Trophoblast cell (in vitro differentiated cells and primary cell): ENCODE measurements around the gene ENO1.

ENCODE experiments used
- DNase-seq, 2 donors: peaks; one replicate each; pipeline ENCODE4 v3.0.0-alpha.2; 2016
- H2AFZ ChIP-seq: 2 replicates; pipeline ENCODE4 v1.6.1; 2013; ENCODE audit warnings: low read length, moderate library complexity, mild to moderate bottlenecking; ENCODE audit not compliant: insufficient read depth, poor library complexity
- H2AK5ac ChIP-seq: 2 replicates; pipeline ENCODE4 v1.6.1; 2013; ENCODE audit warnings: mild to moderate bottlenecking, low read length
- H2BK120ac ChIP-seq: 2 replicates; pipeline ENCODE4 v1.6.1; 2013; ENCODE audit warnings: low read length, mild to moderate bottlenecking, moderate library complexity; ENCODE audit not compliant: insufficient read depth, poor library complexity
- H2BK12ac ChIP-seq: 2 replicates; pipeline ENCODE4 v1.6.1; 2013; ENCODE audit warnings: mild to moderate bottlenecking, low read length, moderate library complexity
- H2BK5ac ChIP-seq: 2 replicates; pipeline ENCODE4 v1.6.1; 2013; ENCODE audit warnings: low read length, low read depth, moderate library complexity, mild to moderate bottlenecking; ENCODE audit not compliant: poor library complexity
- H3K14ac ChIP-seq: 2 replicates; pipeline ENCODE4 v1.6.1; 2013; ENCODE audit warnings: mild to moderate bottlenecking, low read length
- H3K18ac ChIP-seq: 2 replicates; pipeline ENCODE4 v1.6.1; 2013; ENCODE audit warnings: mild to moderate bottlenecking, low read length
- H3K23ac ChIP-seq: 2 replicates; pipeline ENCODE4 v1.6.1; 2013; ENCODE audit warnings: low read length
- H3K27ac ChIP-seq: 2 replicates; pipeline ENCODE4 v1.5.1; 2013; ENCODE audit warnings: low read depth, mild to moderate bottlenecking, inconsistent platforms, low read length, moderate library complexity
- H3K27me3 ChIP-seq: 2 replicates; pipeline ENCODE4 v1.6.1; 2013; ENCODE audit warnings: inconsistent platforms, mild to moderate bottlenecking, low read length, moderate library complexity; ENCODE audit not compliant: insufficient read depth
- H3K36me3 ChIP-seq, 2 experiments: 1 replicate in 1 of 2; 2 replicates in 1 of 2; pipeline ENCODE4 v1.6.1; 2013; ENCODE audit warnings: low read length in 2 of 2, mild to moderate bottlenecking in 2 of 2, moderate library complexity in 1 of 2; ENCODE audit not compliant: insufficient read depth in 2 of 2, control insufficient read depth in 1 of 2
- H3K4ac ChIP-seq: 2 replicates; pipeline ENCODE4 v1.6.1; 2013; ENCODE audit warnings: low read depth, mild to moderate bottlenecking, low read length, moderate library complexity
- H3K4me1 ChIP-seq, 2 experiments: 1 replicate in 1 of 2; 2 replicates in 1 of 2; pipeline ENCODE4 v1.6.1; 2013; ENCODE audit warnings: low read length in 2 of 2, mild to moderate bottlenecking in 2 of 2, moderate library complexity in 1 of 2; ENCODE audit not compliant: insufficient read depth in 2 of 2, control insufficient read depth in 1 of 2
- H3K4me2 ChIP-seq: 2 replicates; pipeline ENCODE4 v1.6.1; 2013; ENCODE audit warnings: inconsistent platforms, mild to moderate bottlenecking, low read length, moderate library complexity
- H3K4me3 ChIP-seq: 2 replicates; pipeline ENCODE4 v1.5.1; 2013; ENCODE audit warnings: mild to moderate bottlenecking, low read depth, low read length, inconsistent platforms
- H3K79me1 ChIP-seq: one replicate; pipeline ENCODE4 v1.6.1; 2013; ENCODE audit warnings: low read length
- H3K79me2 ChIP-seq: 2 replicates; pipeline ENCODE4 v1.6.1; 2013; ENCODE audit warnings: low read length, mild to moderate bottlenecking; ENCODE audit not compliant: control insufficient read depth, insufficient read depth, poor library complexity
- H3K9ac ChIP-seq: 2 replicates; pipeline ENCODE4 v1.6.1; 2013; ENCODE audit warnings: mild to moderate bottlenecking, low read length
- H3K9me3 ChIP-seq: 2 replicates; pipeline ENCODE4 v1.6.1; 2013; ENCODE audit warnings: low read depth, mild to moderate bottlenecking, control low read depth, inconsistent platforms, low read length; ENCODE audit not compliant: insufficient read depth
- H4K12ac ChIP-seq: 2 replicates; pipeline ENCODE4 v1.6.1; 2013; ENCODE audit warnings: low read depth, mild to moderate bottlenecking, low read length, moderate library complexity
- H4K8ac ChIP-seq: 2 replicates; pipeline ENCODE4 v1.6.1; 2013; ENCODE audit warnings: low read depth, mild to moderate bottlenecking, low read length, moderate library complexity
- H4K91ac ChIP-seq: one replicate; pipeline ENCODE4 v1.6.1; 2013; ENCODE audit warnings: low read depth, mild to moderate bottlenecking, low read length, moderate library complexity
- WGBS: extraction: QIAGEN DNeasy Blood & Tissue Kit; methylation state at CpG from one replicate; pipeline ENCODE4 v1.1.7; 2013; ENCODE audit warnings: missing lambda C conversion rate; ENCODE audit not compliant: insufficient read length, insufficient coverage; ENCODE audit errors: extremely low coverage; 5-methylcytosine and 5-hydroxymethylcytosine counted together

The ENO1 gene

DNA sequence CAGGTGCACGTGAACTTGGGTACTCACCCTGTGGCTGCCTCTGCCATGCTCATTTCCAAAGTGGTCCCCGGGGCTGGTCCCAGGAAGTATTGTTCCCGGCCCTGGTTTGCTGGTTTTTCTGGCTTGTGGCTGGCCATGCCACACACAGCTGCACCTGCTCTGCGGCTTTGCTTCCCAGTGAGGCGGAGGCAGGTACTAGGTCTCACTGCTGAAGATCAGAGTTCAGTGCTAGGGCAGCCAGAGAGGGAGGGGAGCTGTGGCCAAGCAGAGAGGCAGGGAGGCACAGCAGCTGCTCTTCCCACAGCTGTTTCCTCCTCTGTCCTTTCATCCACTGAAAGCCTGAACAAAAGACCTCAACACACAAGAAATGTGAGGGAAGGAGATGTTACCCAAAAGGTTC lies 30.5 kb downstream of the ENO1 start:
- H3K14ac ChIP-seq = no peak overlapping the region

DNA sequence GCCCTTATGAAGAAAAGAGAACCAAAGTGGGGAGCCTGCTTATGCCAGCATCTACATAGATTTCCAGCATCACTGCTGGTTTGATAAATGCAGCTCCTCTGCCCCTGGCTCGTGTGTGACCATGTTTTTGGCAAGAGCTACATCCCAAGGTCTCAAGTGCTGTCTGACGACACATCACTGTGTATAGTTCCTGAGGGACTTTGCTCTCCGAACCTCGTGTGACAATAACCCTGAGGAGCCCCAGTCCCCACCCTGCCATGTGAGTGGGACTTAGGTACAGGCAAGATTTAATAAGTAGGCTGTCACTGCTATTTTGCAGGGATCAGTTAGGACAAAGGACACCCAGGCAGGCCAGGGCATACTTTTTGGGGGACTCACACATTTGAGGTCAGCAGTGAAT lies 32.2 kb downstream of the ENO1 start:
- no peak overlapping the region for H3K4me3 ChIP-seq
- no CpG with 5 or more reads among the region's 4 CpGs for WGBS

More for the DNA sequence above, 30.5 kb downstream of the ENO1 start:
- H2BK120ac ChIP-seq = no peak overlapping the region
- H3K18ac ChIP-seq = no peak overlapping the region
- no peak overlapping the region for H2AFZ ChIP-seq
- no peak overlapping the region for H3K4me2 ChIP-seq
- no peaks in the 10 kb centered on the region for H3K4me1 ChIP-seq
- no peak overlapping the region for H3K4me3 ChIP-seq
- no peaks in the 10 kb centered on the region for H3K36me3 ChIP-seq
- H3K9ac ChIP-seq = no peak overlapping the region
- peaks cover 1% of the 10 kb centered on the region for H3K9me3 ChIP-seq
- no peak overlapping the region for H4K8ac ChIP-seq
- H2BK5ac ChIP-seq = no peak overlapping the region
- H3K27me3 ChIP-seq = no peaks in the 10 kb centered on the region
- no peak overlapping the region for H4K91ac ChIP-seq
- no CpG with 5 or more reads among the region's 5 CpGs for WGBS
- no peak for DNase-seq
- H2BK12ac ChIP-seq = no peak overlapping the region
- H2AK5ac ChIP-seq = no peak overlapping the region
- H3K79me2 ChIP-seq = no peaks in the 10 kb centered on the region
- H3K79me1 ChIP-seq = no peaks in the 10 kb centered on the region
- no peak overlapping the region for H3K23ac ChIP-seq
- H3K27ac ChIP-seq = no peak overlapping the region
- no peak overlapping the region for H3K4ac ChIP-seq
- no peak overlapping the region for H4K12ac ChIP-seq

DNA sequence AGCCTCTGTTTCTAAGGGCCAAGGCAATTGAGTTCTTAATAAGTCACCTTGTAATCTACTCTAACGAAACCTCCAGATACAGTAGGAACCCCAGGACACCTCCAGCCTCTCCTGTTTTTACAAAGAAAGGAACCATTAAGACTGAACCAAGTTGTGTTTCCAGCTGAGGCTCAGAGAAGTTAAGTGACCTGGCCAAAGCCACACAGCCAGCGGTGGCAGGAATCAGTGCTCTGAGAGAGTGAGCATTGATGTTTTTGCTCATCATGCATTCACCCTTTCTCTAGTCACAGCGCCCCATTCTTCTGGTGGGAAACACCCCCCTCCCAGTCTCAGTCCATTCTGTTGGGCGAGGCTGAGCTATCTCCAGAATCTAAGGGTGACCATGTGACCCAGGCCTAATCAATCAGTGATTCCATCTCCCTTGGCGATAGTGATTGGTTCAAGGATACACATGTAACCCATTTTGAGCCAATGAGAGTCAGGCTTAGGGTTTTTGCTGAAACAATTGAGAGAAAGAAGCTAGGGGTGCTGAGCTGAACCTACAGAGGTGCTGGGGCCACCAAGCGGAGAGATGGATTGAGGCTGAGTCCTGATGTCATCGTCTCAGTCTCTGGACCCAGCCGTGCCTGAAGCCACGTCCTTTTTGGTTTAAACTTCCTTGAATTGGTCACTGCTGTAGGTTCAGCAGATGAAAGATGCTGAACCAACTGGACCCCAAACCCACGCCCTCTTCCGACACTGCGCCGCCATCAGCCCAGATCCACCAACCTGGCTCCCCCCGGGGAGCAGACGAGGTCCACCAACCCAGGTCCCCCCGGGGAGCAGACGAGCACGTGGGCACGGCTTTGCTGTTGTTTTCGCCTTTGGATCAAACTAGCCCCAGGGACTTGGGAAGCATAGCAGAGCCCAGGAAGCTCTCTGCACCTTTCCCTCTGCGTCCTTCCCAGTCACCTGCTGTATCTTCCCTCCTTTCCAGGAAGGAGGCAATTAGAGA lies 33.1 kb downstream of the ENO1 start:
- Histone ChIP-seq H3K23ac (no peak overlapping the region), H3K4me3 (no peak overlapping the region), H3K9ac (no peak overlapping the region), H3K18ac (no peak overlapping the region), H2BK5ac (no peak overlapping the region), H2BK12ac (no peak overlapping the region), H3K27me3 (no peaks in the 10 kb centered on the region), H3K79me2 (no peaks in the 10 kb centered on the region), H4K12ac (no peak overlapping the region), H3K27ac (no peak overlapping the region), H3K4me1 (no peaks in the 10 kb centered on the region), H3K79me1 (no peaks in the 10 kb centered on the region), H2AK5ac (no peak overlapping the region), H4K8ac (no peak overlapping the region), H4K91ac (no peak overlapping the region), H2AFZ (no peak overlapping the region), H2BK120ac (no peak overlapping the region), H3K4ac (no peak overlapping the region), H3K36me3 (no peaks in the 10 kb centered on the region), H3K9me3 (no peaks in the 10 kb centered on the region), H3K4me2 (no peak overlapping the region), H3K14ac (no peak overlapping the region)
- DNase-seq = no peak
- WGBS = no CpG with 5 or more reads among the region's 21 CpGs

More for the DNA sequence above, 32.2 kb downstream of the ENO1 start:
- Histone ChIP-seq H2BK120ac (no peak overlapping the region), H3K27me3 (no peaks in the 10 kb centered on the region), H3K9ac (no peak overlapping the region), H4K8ac (no peak overlapping the region), H4K12ac (no peak overlapping the region), H3K27ac (no peak overlapping the region), H2BK5ac (no peak overlapping the region), H4K91ac (no peak overlapping the region), H3K9me3 (no peaks in the 10 kb centered on the region), H3K14ac (no peak overlapping the region), H3K18ac (no peak overlapping the region), H3K4me2 (no peak overlapping the region), H2AK5ac (no peak overlapping the region), H3K79me2 (no peaks in the 10 kb centered on the region), H2AFZ (no peak overlapping the region), H3K79me1 (no peaks in the 10 kb centered on the region), H3K4ac (no peak overlapping the region), H3K4me1 (no peaks in the 10 kb centered on the region), H3K36me3 (no peaks in the 10 kb centered on the region), H3K23ac (no peak overlapping the region), H2BK12ac (no peak overlapping the region)
- DNase-seq = no peak

DNA sequence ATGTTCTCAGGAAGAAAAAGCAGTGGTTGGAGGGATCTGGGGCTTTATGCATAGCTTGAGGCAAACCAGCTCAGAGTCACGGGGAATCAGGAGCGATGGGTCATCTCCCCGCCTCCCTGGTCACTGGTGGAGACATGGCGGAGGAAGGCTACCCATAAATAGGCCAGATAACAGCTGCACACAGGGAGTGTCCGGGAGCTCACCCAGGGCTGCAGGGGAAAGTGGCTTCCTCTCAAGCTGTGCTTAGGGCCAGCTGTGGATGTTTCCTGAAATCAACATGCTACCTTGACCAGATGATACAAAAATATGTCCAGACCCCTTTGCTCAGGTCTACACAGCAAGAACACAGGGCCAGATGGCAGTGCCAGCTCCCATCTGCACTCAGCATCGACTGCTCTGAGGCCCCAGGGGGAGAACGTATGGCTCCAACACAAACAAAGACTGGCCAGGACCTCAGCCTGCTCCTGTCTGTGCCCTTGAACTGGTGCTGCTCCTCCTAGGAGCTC lies 33.9 kb downstream of the ENO1 start:
- H2AFZ ChIP-seq = no peak overlapping the region
- no peak overlapping the region for H2AK5ac ChIP-seq
- H3K23ac ChIP-seq = no peak overlapping the region
- H3K4ac ChIP-seq = no peak overlapping the region
- no peaks in the 10 kb centered on the region for H3K9me3 ChIP-seq
- H2BK5ac ChIP-seq = no peak overlapping the region
- no peaks in the 10 kb centered on the region for H3K36me3 ChIP-seq
- no peak overlapping the region for H3K18ac ChIP-seq
- no peak overlapping the region for H3K14ac ChIP-seq
- no peak overlapping the region for H3K27ac ChIP-seq
- WGBS = no CpG with 5 or more reads among the region's 7 CpGs
- H3K27me3 ChIP-seq = no peaks in the 10 kb centered on the region
- H4K8ac ChIP-seq = no peak overlapping the region
- H4K91ac ChIP-seq = no peak overlapping the region
- H3K4me1 ChIP-seq = no peaks in the 10 kb centered on the region
- H3K79me1 ChIP-seq = no peaks in the 10 kb centered on the region
- H4K12ac ChIP-seq = no peak overlapping the region
- H3K4me2 ChIP-seq = no peak overlapping the region
- no peaks in the 10 kb centered on the region for H3K79me2 ChIP-seq
- H2BK12ac ChIP-seq = no peak overlapping the region
- DNase-seq = no peak
- no peak overlapping the region for H2BK120ac ChIP-seq
- H3K9ac ChIP-seq = no peak overlapping the region
- H3K4me3 ChIP-seq = no peak overlapping the region
